GM12875 (cell line): ENCODE results near the gene C6orf136.

Experiments
- H3K4me3 ChIP-seq: one replicate; pipeline ENCODE4 v1.5.1; 2011; ENCODE audit warnings: low read depth, low read length, control low read depth
- TF ChIP-seq, protein P1 (sequence below): IDR thresholded peaks from 2 replicates; pipeline ENCODE4 v1.5.1; 2011; ENCODE audit warnings: low read depth, mild to moderate bottlenecking, control low read depth, inconsistent platforms, low read length, moderate library complexity, borderline replicate concordance; ENCODE audit not compliant: insufficient read depth

C6orf136 gene

DNA sequence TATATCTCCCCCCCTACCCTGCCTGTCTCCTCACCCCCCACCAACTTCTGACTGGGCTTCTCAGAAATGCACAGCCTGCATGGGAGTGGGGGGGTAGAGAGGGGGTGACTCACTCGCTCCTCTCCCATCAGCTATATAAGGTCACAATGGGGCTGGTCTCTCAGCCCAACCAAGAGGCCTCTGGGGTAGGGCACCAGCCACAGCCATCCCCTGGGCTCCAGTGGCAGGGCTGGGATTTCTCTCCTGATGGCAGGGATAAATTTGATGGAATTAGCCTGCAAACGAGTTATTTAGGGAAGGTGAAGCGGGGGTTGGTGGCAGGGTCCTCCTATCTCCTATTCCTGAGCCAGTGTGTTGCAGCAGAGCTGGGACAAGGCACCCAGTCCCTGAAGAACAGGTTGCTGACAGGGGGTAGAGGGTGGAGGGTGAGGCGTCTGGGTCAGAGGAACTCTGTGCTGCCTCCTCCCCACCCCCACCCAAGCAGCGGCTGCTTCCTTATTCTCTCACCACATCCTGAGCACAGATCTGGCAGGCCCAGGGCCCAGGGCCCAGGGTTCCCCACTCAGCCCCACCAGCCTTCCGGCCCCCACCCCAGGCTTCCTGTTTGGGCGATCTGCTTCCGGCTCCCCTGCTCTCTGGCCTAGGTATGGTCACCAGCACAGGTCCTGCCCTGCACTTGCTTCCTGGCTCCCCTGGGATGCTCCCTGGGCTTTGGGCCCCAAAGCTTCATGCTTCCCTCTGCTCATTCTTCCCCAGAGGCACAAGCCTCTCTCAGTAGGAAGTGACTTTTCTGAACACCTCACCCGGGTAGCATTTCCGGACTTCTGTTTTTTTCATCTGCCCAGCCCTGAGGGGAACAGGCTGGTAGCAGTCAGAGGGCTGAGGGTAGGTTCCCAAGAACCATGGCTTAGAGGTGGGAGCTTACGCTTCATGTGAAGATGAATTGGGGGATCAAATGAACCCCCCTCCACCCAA, 35.5 kb downstream of the C6orf136 start:
- TF ChIP-seq, protein P1, sequence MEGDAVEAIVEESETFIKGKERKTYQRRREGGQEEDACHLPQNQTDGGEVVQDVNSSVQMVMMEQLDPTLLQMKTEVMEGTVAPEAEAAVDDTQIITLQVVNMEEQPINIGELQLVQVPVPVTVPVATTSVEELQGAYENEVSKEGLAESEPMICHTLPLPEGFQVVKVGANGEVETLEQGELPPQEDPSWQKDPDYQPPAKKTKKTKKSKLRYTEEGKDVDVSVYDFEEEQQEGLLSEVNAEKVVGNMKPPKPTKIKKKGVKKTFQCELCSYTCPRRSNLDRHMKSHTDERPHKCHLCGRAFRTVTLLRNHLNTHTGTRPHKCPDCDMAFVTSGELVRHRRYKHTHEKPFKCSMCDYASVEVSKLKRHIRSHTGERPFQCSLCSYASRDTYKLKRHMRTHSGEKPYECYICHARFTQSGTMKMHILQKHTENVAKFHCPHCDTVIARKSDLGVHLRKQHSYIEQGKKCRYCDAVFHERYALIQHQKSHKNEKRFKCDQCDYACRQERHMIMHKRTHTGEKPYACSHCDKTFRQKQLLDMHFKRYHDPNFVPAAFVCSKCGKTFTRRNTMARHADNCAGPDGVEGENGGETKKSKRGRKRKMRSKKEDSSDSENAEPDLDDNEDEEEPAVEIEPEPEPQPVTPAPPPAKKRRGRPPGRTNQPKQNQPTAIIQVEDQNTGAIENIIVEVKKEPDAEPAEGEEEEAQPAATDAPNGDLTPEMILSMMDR, result no peak
- H3K4me3 ChIP-seq, result peak overlapping the region; percentile 76

DNA sequence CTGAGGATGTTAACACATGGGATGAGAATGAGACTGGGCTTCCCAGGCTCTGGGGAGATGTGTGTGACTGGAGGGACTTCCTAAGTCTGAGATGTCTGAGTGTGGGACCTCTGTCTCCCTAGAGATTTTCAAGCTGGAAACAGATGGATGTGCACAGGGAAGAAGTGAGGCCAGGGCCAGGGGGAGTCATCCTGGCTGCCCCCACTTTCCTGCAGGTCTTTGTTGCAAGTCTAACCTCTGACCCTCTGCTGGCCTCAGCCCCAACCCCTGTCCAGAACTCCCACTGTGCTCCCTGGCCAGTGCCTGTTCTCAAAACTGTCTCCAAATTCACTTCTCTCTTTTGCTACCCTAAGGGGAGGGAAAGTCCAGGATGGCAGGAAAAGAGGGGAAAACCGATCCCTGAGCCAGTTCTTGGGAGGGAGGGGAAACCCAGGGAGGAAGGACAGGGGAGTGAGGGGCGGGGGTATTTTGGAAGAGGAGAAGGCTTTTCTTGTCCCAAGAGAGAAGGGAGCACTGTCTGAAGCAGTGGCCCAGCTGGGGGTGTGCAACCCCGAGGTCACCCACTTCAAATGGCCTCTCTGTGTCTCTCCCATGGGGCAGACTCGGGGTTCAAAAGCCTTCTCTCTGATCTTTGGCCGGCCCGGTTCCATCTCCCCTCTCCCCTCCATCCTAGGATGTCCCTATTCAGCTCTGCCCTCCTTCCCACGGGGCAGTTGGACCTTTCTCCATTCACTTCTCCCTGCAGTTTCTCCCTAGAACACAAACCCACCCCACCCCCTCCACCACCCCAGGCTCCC, 36.4 kb downstream of the C6orf136 start:
- TF ChIP-seq, protein P1, result no peak
- peak overlapping the region; percentile 76 for H3K4me3 ChIP-seq

DNA sequence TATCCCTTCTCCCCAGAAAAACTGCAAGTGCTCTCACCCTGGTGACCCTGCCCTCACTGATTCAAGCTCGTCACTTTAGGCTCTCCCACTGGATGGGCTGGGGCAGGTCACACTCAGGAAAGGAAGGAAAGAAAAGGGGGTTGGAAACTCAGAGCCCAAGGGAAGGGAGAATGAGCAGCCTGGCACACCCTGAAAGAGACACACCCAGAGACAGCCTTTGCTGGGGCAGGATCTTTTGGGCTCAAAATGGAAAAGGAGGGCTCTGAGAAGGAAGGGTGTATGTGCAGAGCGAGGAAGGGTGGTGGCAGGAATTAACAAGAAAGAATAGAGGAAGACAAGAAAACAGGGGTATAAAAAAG, 37.0 kb downstream of the C6orf136 start:
- H3K4me3 ChIP-seq, result peak overlapping the region; percentile 76
- TF ChIP-seq, protein P1, result no peak

DNA sequence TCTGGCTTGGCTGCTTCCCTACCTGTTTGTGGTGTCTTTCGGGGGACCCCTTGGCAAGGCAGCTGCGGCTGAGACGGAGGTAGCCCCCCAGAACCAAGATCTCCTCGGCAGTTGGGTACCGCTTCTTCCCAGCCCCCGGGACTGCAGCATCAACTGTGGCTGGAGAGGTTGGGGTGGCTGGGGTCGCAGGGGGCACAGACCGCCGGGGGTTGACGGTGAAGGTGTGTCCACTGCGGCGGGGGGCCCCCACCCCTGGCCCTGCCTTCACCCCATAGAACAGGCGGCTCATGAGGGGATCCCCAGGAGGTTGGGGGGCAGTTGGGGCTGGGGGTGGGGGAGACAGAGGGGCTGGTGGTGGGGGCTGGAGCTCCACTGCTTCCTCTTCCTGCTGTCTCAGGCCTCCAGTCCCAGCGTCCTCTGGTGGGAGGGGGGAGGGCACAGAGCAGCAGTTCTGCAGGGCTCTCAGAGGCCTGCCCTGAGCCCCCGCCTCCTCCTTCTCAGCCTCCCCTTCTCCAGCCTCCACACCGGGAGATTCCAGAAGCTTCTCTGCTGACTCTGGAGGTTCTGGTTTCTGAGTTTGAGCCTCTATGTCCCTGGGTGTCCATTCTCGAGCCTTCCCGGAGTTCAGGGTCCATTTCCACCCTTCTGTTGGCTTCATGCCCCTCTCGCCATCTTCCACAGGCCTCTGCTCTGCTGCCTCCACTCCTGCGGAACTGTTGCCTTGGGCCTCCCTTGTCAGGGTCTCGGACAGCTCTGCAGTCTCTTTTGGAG, 37.6 kb downstream of the C6orf136 start:
- TF ChIP-seq, protein P1, result no peak
- H3K4me3 ChIP-seq, result peak overlapping the region; percentile 76

DNA sequence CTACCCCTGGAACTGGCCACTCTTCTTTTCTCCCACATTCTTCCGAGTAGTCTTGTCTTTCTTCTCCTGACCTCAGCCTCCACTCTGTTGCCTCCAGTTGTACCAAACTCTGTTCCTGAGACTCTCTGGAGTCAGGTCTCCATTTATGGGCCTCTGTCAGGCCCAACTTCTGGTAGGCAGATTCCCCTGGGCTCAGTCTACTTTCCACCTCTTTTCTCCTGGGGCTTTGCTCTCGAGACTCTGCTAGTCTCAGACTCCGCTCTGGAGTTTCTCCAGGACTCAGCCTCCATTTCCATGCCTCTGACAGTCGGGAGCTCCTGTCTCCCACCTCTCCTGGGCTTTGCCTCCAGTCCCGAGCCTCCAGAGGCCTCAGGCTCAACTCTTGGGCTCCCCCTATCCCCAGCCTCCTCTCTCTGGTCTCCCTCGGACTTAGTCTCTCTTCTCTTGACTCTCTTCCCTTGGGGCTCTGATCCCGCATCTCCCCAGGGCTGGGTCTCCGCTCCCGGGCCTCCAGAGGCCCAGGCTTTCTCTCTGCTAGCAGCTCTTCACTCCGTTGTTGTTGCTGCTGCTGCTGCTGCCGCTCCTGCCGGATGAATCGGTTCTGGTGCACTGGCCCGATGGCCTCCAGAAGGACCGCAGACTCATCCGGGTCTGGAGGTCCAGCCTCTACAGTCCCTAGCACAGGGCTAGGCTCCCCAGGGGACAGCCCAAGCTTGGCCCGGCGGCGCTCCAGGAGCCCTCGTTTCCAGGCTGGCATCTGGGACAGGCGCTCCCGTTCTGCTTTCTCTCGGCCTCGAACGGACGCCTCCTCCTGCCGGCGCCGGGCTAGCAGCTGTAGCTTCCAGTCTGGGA, 38.5 kb downstream of the C6orf136 start:
- TF ChIP-seq, protein P1, result peak; percentile 46; the same call in 1 of the 2 replicates
- peak overlapping the region; percentile 76 for H3K4me3 ChIP-seq

DNA sequence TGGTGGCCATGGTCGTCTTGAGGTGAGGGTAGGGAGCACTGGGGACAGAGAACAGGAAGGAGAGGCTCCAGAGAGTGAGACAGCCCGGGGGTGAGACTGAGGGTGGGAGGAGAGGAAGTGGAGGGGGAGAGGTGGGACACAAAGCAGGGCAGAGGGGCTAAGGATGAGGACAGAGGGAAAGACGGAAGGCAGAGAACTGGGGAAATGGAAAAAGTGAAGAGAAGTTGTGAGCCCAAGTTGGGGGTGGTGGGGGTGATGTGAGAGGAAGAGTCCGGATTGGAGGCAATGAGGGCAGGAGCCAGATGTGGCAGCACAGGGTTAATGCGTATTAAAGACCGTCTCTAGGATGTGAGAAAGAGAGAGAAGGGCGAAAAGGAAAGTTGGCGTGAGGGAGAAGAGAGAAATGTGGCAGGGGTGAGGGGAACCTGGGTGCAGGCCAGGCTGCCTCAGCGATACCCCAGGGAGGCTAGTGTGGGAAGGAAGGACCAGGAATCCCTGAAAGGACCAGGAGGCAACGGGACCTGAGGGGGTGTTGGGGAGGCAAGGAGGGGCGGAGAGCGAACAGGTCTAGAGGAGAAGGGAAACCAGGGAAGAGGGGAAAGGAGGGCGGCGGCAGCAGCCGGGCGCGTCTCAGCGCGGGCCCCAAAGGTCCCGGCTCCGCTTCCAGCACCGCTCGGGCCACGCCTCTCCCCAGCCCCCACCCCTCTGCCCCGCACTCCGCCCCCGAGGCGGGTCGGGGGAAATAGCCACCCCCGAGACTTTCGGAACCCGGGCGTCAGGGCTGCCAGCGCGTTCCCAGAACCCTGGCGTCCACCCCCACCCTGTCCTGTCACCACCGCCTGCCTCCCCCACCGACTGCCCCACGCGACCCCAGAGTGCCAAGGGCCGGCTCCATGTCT, 39.3 kb downstream of the C6orf136 start, which contains the start of gene PPP1R18:
PPP1R18 (minus strand) TSS at position 637 of the 899 bp plus-strand sequence; CDS start at position 10, 627 bp downstream.
- TF ChIP-seq, protein P1, result no peak

More for the DNA sequence above, 39.3 kb downstream of the C6orf136 start, which contains the start of gene PPP1R18:
- peak within 1 kb of the TSS; percentile 76 for H3K4me3 ChIP-seq
